ENCODE data around the gene NSD2. TPM values are rescaled to one million over a fixed set of nuclear protein-coding genes. Genes with fewer than 3 reads are reported as not detected.

Gene NSD2
- total and polyA plus RNA-seq, 9 of the 15 experiments (the other 6 are each of a cell fraction or from before 2014, with no cell fraction given), result 6.4 to 126 (median 58.8) TPM

DNA sequence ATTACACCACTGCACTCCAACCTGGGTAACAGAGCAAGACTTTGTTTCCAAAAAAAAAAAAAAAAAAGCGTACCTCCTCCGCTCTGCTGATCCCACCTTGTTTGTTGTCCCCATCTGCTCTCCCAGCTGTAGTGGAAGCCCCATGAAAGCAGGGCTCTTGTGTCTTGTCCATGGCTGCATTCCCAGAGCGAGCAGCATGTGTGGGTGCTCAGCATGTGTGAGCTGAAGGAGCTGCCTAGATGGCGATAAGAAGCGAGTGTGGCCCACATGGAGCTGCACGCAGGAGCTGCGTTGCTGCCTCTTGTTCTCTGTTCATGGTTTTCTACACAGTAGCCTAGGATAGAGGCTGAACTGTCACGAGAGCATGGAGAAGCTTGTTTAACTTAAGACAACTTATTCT is 12.4 kb downstream of the NSD2 start (continued):
- TF ChIP-seq ZNF124 (CRISPR knock-in tag; IDR thresholded peaks at IDR 0.05), result no peak
- peak; percentile 72 for TF ChIP-seq TCF3 (CRISPR knock-in tag; IDR thresholded peaks at IDR 0.05)
- peak; percentile 17; the same call in 1 of the 2 replicates for TF ChIP-seq JUND (IDR thresholded peaks at IDR 0.05; ENCODE audit: borderline replicate concordance, low read depth, low read length)
- no peak for TF ChIP-seq JUND (tag; IDR thresholded peaks at IDR 0.05; ENCODE audit: borderline replicate concordance, low read depth, low read length)
- TF ChIP-seq ZC3H8 (IDR thresholded peaks at IDR 0.05), result no peak
- TF ChIP-seq GATAD2B (IDR thresholded peaks at IDR 0.05; ENCODE audit: borderline replicate concordance), result no peak
- TF ChIP-seq POLR2AphosphoS5 (IDR thresholded peaks at IDR 0.05; ENCODE audit: control insufficient read depth, insufficient read depth, low read depth, low read length), result peak; percentile 23; the same call in 1 of the 2 replicates
- TF ChIP-seq FOXP1 (CRISPR knock-in tag; IDR thresholded peaks at IDR 0.05), result no peak
- TF ChIP-seq, protein P1, sequence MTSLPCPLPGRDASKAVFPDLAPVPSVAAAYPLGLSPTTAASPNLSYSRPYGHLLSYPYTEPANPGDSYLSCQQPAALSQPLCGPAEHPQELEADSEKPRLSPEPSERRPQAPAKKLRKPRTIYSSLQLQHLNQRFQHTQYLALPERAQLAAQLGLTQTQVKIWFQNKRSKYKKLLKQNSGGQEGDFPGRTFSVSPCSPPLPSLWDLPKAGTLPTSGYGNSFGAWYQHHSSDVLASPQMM (CRISPR knock-in tag; IDR thresholded peaks at IDR 0.05), result no peak
- TF ChIP-seq FOXM1 (IDR thresholded peaks at IDR 0.05; ENCODE audit: low read depth), result no peak
- no peak for TF ChIP-seq FOXM1 (CRISPR knock-in tag; IDR thresholded peaks at IDR 0.05; ENCODE audit: low read depth)
- TF ChIP-seq ZNF707 (CRISPR knock-in tag; conservative IDR thresholded peaks at IDR 0.05), result no peak
- no peak for TF ChIP-seq PHB (CRISPR knock-in tag; IDR thresholded peaks at IDR 0.05)
- TF ChIP-seq, protein P2, sequence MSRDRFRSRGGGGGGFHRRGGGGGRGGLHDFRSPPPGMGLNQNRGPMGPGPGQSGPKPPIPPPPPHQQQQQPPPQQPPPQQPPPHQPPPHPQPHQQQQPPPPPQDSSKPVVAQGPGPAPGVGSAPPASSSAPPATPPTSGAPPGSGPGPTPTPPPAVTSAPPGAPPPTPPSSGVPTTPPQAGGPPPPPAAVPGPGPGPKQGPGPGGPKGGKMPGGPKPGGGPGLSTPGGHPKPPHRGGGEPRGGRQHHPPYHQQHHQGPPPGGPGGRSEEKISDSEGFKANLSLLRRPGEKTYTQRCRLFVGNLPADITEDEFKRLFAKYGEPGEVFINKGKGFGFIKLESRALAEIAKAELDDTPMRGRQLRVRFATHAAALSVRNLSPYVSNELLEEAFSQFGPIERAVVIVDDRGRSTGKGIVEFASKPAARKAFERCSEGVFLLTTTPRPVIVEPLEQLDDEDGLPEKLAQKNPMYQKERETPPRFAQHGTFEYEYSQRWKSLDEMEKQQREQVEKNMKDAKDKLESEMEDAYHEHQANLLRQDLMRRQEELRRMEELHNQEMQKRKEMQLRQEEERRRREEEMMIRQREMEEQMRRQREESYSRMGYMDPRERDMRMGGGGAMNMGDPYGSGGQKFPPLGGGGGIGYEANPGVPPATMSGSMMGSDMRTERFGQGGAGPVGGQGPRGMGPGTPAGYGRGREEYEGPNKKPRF (IDR thresholded peaks at IDR 0.05; ENCODE audit: low read depth, low read length), result no peak
- TF ChIP-seq, protein P3, sequence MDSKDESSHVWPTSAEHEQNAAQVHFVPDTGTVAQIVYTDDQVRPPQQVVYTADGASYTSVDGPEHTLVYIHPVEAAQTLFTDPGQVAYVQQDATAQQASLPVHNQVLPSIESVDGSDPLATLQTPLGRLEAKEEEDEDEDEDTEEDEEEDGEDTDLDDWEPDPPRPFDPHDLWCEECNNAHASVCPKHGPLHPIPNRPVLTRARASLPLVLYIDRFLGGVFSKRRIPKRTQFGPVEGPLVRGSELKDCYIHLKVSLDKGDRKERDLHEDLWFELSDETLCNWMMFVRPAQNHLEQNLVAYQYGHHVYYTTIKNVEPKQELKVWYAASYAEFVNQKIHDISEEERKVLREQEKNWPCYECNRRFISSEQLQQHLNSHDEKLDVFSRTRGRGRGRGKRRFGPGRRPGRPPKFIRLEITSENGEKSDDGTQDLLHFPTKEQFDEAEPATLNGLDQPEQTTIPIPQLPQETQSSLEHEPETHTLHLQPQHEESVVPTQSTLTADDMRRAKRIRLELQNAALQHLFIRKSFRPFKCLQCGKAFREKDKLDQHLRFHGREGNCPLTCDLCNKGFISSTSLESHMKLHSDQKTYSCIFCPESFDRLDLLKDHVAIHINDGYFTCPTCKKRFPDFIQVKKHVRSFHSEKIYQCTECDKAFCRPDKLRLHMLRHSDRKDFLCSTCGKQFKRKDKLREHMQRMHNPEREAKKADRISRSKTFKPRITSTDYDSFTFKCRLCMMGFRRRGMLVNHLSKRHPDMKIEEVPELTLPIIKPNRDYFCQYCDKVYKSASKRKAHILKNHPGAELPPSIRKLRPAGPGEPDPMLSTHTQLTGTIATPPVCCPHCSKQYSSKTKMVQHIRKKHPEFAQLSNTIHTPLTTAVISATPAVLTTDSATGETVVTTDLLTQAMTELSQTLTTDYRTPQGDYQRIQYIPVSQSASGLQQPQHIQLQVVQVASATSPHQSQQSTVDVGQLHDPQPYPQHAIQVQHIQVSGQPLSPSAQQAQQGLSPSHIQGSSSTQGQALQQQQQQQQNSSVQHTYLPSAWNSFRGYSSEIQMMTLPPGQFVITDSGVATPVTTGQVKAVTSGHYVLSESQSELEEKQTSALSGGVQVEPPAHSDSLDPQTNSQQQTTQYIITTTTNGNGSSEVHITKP (IDR thresholded peaks at IDR 0.05; ENCODE audit: partially characterized antibody), result no peak
- no peak for TF ChIP-seq NR2F6 (CRISPR knock-in tag; IDR thresholded peaks at IDR 0.05)
- TF ChIP-seq SIX5 (IDR thresholded peaks at IDR 0.05; ENCODE audit: borderline replicate concordance in 1 of 2, insufficient read depth in 1 of 2, low read depth in 1 of 2, low read length in 2 of 2), result no peak
- no peak for TF ChIP-seq ZNF77 (CRISPR knock-in tag; IDR thresholded peaks at IDR 0.05)
- TF ChIP-seq NCOA6 (IDR thresholded peaks at IDR 0.05), result no peak
- no peak for TF ChIP-seq GTF2A2 (tag; IDR thresholded peaks at IDR 0.05)
- no peak for TF ChIP-seq ILF3 (IDR thresholded peaks at IDR 0.05; ENCODE audit: borderline replicate concordance)
- TF ChIP-seq, protein P4, sequence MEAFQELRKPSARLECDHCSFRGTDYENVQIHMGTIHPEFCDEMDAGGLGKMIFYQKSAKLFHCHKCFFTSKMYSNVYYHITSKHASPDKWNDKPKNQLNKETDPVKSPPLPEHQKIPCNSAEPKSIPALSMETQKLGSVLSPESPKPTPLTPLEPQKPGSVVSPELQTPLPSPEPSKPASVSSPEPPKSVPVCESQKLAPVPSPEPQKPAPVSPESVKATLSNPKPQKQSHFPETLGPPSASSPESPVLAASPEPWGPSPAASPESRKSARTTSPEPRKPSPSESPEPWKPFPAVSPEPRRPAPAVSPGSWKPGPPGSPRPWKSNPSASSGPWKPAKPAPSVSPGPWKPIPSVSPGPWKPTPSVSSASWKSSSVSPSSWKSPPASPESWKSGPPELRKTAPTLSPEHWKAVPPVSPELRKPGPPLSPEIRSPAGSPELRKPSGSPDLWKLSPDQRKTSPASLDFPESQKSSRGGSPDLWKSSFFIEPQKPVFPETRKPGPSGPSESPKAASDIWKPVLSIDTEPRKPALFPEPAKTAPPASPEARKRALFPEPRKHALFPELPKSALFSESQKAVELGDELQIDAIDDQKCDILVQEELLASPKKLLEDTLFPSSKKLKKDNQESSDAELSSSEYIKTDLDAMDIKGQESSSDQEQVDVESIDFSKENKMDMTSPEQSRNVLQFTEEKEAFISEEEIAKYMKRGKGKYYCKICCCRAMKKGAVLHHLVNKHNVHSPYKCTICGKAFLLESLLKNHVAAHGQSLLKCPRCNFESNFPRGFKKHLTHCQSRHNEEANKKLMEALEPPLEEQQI (IDR thresholded peaks at IDR 0.05), result no peak

All from K562 (cell line).